H54 (cell line): ENCODE measurements around the gene CGRRF1.

Experiments used
- DNase-seq: peaks from one replicate; pipeline ENCODE4 v3.0.0; 2011; ENCODE audit warnings: low spot score, mixed read lengths; ENCODE audit not compliant: insufficient read length
- FAIRE-seq: peaks from 3 replicates; lab custom pipeline; 2011; peaks lifted over from hg19 to GRCh38; lab: Jason Lieb, UNC
- POLR2A ChIP-seq: IDR thresholded peaks from 2 replicates; pipeline ENCODE4 v1.6.1; 2011; ENCODE audit warnings: low read depth, mild to moderate bottlenecking, low read length

The CGRRF1 gene

DNA sequence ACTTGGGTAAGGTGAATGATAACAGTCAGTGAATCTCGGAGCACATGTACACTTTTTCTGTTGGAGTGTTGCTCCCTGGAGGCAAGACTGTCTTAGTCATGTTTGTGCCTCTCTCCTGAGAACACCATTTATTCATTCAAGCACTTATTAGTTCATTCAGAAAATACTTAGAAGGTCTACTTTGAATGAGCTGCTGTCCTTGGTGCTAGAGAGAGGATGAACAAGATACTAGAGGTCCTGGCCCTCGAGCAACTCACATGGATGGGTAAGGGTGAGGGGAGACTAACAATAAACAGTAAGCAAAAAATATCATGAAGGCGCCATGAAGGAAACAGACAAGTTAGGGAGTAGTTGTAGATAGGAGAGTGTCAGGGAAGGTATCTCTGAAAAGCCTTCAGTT, 40.2 kb downstream of the CGRRF1 start:
- DNase-seq, result no peak
- no peak for TF ChIP-seq POLR2A
- no peak for FAIRE-seq

DNA sequence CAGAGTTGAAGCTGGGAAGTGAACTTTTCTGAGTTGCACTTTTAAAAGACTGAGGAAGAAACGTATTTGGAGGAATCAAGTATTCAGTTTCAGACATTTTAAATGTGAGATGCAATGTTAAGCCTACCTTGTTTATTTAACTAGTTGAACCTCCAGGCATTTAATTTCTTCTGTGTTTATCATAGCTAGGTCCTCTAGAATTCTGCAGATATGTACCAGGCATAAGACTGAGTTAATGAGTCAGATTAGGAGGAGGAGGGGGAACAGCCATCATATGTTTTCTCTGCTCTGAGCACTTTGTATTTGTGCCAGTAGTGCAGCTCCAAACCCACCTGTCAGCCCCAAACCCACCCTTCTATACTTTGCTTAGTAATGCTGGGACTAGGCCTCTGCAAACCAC, 40.8 kb downstream of the CGRRF1 start:
- DNase-seq (no peak), FAIRE-seq (no peak)
- no peak for TF ChIP-seq POLR2A

DNA sequence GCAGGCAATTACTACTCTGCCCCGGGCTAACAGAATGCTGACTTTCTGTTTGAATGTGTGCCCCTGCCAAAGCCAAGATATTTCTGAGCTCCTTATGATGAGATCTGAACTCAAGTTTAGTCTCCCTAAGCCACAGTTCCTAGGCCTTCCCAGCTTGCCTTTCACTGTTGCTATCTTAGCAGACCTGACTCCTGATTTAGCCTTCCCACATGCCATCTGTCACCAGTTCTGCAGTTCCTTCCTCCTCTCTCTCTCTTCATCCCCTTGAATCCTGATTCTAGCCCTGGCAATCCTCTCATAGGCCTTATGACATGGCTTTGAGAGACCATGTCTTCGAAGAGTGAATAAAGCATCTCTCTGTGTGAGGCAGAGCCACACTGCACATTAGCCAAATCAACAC, 44.7 kb downstream of the CGRRF1 start:
- FAIRE-seq (no peak), DNase-seq (no peak)
- TF ChIP-seq POLR2A, result no peak

DNA sequence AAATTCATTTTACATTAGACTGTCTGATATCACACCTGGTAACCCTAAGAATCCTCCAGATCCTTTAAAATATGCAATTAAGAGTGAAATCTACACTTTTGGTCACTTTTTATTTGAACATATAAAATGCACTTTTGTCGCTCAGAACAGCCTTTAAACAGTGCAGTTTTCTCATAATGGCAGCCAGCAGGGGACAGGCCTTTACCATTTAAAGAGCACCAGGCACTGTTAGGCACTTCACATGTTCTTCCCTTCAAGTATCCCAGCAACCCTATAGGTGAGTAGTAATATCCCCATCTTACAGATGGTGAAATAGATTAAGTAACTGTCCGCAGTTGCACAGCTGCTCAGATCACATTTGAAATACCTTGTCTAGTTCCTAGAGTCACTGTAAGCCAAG, 45.9 kb downstream of the CGRRF1 start:
- no peak for TF ChIP-seq POLR2A
- FAIRE-seq, result no peak

DNA sequence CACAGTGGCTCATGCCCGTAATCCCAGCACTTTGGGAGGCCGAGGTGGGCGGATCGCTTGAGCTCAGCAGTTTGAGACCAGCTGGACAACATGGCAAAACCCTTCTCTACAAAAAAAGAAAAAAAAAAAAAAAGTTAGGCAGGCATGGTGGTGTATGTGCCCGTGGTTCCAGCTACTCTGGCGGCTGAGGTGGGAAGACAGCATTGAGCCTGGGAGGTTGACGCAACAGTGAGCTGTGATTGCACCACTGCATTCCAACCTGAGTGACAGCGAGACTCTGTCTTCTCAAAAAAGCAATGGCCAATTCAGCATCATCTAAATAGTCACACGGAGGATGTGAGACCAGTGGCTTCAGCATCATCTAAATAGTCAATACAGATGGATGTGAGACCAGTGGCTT, 46.8 kb downstream of the CGRRF1 start:
- DNase-seq (no peak), FAIRE-seq (no peak)
- no peak for TF ChIP-seq POLR2A

More for the DNA sequence above, 45.9 kb downstream of the CGRRF1 start:
- no peak for DNase-seq

DNA sequence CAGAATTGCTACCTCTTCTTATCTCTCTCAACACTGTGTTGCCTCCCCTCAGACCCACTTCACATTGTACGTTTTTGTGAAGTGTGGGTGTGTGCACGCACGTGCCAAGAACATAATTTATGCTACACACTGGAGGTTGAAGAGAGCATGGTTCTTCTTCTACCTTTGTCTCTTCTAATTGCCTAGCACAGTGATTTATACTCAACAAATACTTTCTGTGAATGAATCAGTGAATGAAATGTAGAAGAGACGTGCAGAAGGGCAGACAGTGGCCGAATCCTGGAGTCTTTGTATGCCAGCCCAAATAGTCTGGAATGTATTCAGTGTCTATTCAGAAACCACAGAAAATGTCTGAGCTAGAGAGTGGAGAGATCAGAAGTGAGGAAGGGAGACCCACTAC, 52.6 kb downstream of the CGRRF1 start:
- FAIRE-seq, result peak; percentile 20

DNA sequence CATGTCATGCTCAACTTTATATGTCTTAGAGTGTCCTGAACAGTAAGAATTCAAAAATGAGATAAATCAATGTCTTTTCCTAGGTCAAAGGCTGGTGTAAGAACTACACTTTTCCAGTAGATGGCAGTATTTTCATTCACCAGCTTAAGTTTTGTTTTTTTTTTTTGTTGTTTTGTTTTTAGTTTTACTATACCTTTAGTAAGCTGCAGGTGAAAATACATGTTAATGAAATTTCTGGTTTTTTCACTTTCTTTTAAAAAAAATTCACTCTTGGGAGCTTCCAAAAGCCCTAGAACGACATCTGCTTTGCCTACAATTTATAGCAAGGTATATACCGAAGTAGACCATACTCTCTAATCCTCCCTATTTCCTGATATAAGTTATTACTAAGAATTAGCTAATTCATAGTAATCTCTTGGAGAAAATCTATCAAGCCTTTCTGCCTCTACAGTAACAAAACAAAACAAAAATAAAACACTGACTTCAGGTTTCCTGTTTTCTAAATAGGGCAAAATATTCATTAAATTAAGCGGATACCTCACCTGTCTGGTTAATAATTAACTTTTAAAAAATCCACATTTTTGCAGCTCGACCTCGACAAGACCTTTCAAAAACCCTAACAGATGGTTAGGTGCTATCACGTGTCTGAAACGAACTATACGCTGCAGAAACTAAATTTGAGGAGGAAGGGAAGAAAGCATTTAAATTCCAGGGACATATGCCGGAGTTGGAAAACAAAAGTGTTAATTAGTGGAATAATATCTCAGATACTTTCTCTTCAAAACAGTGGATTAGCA, 54.6 kb downstream of the CGRRF1 start:
- no peak for TF ChIP-seq POLR2A
- FAIRE-seq (no peak), DNase-seq (no peak)

More for the DNA sequence above, 52.6 kb downstream of the CGRRF1 start:
- TF ChIP-seq POLR2A, result no peak
- no peak for DNase-seq

DNA sequence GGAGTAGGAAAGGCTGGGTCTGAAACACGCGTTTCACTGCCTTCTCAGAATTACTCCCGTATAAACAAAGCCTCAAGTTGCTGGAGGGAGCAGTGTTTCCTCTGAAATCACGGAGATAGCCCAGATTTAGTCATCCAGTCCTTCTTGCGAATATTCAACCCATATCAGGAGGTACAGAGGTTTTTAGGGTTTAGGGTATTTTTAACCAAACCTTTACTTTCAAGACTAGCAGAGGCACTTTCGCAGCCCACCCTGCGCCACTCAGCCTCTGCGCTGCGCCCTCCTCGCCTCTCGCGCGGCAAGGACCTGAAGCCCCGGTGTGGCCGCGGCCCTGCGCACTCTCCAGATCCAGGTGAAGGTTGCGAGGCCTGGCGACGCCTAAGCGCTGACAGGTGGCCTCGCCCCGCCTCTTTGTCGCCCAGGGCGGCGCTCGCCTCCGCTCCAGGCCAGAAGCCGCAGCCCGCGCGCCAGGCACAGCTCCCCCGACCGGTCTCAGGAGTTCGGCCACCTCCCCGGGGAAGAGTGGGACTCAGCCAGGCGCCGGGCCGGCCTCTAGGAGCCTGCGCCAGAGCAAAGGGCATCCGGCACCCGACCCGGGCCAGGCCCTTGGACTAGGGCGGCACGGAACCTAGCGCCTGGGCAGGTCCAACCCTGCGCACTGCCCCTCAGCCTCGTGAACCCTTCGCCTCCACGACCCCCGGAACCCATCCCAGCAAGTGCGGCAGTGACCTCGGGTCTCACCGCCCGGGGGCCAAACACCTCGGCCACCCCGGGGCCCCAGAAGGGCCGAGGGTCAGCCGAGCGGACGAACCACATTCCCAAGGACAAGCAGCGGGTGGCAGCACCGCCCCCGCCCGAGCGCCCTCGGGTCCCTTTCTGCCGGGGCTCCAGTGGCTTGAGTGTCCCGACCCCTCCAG, 55.4 kb downstream of the CGRRF1 start:
- FAIRE-seq (peak; percentile 27), DNase-seq (no peak)
- TF ChIP-seq POLR2A, result 0 out of 2 replicates have a peak, but pooled peaks have one; percentile 12

DNA sequence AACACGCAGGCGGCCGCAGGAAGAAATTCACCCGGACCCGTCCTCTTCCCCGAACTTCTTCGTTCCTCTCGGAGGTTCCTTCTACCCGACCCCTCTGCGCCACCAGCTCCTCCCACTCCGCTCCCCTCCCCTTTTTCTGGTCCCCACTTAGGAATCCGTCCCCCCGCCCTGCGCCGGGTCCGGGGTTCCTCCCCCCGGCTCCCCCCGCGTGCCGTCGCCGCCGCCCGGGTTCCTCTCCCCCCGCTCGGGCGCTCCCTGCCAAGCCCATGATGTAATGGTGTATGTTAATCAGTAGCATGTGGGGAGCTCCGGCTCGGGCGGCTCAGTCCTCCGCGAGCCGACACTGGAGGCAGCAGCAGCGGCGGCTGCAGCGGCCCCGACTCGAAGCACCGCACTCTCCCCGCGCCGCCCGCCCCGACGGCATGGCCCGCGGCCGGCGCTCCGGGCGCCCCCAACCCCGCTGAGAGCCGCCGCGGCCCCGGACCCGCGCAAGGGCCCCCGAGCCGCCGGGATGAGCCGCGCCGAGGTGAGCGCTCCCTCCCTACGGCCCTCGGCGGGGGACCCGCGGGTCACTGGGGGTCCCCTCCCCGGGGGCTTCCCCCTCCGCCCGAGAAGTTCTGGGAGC, 56.2 kb downstream of the CGRRF1 start:
- FAIRE-seq (no peak), DNase-seq (peak; percentile 63)
- peak; percentile 57 for TF ChIP-seq POLR2A

DNA sequence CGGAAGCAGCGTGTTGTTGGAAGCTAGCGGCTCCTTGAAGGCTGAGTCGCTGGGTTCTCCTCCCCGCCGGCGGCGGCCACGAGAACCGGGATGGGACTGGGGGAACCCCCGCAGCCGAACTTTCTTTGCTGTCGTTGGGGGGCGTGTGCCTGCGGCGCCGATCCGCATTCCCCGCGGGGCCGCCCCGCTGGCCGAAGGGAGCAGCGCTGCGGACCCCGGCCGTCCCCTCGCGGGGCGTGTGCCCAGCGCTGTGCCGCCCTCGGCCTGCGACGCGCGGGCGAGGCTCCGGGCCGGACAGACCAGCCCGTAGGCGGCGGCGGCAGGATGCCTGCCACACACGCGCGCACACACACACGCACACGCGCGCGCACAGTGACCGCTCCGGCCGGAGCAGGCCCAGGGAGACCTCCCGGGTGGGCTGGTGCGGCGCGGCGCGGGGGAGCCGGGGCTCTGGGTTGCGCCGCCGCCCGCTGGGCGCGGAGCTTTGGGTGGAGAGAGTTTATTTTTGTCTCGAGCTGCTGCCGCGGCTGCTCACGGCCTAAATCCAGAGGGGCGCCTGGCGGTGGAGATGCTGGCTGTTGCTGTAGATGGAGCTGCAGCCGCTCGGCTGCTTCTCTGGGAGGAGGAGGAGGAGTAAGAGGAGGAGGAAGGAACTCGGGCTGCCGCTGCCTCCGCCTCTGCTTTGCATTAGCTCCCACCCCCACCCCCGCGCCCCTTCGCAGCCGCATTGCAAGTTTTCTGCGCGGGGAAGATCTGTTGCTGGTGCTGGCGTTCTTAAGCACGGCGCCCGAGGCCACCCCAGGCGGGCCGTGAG, 56.9 kb downstream of the CGRRF1 start, which contains the start of gene SAMD4A:
TSS of gene SAMD4A (plus strand) at position 719 of the 814 bp plus-strand sequence. CDS start 789 bp downstream, outside the sequence.
- 0 out of 2 replicates have a peak, but pooled peaks have one; percentile 7 for TF ChIP-seq POLR2A
- FAIRE-seq, result no peak
- no peak for DNase-seq

DNA sequence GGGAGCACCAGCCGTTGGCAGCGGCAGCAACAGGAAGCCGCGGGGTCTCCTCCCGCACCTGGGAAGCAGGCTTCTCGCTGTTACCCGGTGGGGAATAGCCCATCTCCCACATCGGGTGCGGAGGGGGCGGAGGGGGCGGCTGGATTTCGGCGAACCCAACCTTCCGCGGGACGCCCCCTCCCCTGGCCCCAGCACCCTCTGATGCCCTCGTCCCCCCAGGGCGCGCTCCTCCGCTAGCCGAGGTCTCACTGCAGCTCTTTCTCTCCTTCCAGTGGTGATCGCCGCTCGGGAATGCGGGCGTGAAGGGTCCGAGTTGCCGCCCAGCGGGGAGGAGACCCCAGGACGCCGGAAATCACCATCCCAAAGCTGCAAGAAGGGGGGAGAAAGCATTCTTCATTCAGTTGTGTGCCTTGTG, 57.5 kb downstream of the CGRRF1 start:
- no peak for FAIRE-seq
- DNase-seq, result no peak
- no peak for TF ChIP-seq POLR2A

DNA sequence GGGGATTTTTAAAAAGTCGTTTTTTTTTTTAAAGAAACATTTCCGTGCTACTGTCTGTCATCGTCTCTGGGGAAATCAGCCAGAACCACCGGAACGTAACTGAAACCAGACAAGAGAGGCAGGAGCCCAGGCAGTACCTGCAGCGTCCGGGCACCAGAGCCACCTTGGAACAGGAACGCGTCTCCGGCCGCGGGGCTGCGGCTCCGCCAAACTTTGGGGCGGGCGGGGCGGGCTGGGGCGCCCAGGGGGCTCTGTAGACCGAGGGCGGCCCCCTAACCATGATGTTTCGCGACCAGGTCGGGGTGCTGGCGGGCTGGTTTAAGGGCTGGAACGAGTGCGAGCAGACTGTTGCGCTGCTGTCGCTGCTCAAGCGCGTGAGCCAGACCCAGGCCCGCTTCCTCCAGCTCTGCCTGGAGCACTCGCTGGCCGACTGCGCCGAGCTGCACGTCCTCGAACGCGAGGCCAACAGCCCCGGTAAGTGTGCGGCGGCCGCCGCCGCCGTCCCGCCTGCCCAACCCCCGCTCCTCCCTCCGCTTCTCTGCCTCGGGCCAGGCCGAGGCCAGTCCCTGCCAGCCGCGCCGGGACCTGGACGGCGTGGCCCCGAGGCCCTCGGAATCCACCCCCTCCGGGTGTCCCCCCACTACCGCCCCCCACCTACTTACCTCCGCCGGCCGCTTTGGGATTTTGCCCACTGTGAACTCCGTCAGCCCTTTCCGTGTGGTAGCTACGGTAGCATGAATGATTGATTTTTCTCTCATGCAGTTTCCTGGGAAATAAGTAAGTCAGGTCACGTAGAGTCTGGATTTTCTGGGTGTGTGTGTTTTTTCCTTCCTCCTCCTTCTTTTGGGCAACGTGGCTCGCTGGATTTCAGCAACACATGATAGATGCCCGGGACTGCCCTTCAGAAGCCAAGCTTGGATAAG, 58.2 kb downstream of the CGRRF1 start:
- no peak for FAIRE-seq
- TF ChIP-seq POLR2A, result no peak
- no peak for DNase-seq
